ENCODE data around the gene P2RY1. TPM values are rescaled to one million over a fixed set of nuclear protein-coding genes. Genes with fewer than 3 reads are reported as not detected.
A peak's percentile ranks its signal among the peaks of the same experiment; 100 is the strongest.

The P2RY1 gene
- total and polyA plus RNA-seq, 9 of the 15 experiments (the other 6 are each of a cell fraction or from before 2014, with no cell fraction given), result 6.0 to 27.9 (median 18.4) TPM

- TF ChIP-seq ZNF318 (IDR thresholded peaks at IDR 0.05; ENCODE audit: borderline replicate concordance in 1 of 2, low read depth in 1 of 2) (no peak), ELF4 (CRISPR knock-in tag; IDR thresholded peaks at IDR 0.05) (peak; percentile 61; the same call in 1 of the 2 replicates), TEAD1 (CRISPR knock-in tag; IDR thresholded peaks at IDR 0.05) (peak in 1 of 2 experiments; percentile 54; a peak in 1 of 4 replicates), DMBX1 (CRISPR knock-in tag; IDR thresholded peaks at IDR 0.05; ENCODE audit: borderline replicate concordance) (peak; percentile 45; the same call in 1 of the 2 replicates), ZNF384 (IDR thresholded peaks at IDR 0.05; ENCODE audit: low read depth, low read length) (no peak), KLF1 (tag; IDR thresholded peaks at IDR 0.05) (peak; percentile 93), ZNF408 (CRISPR knock-in tag; IDR thresholded peaks at IDR 0.05; ENCODE audit: low read depth) (no peak), SMARCA4 (IDR thresholded peaks at IDR 0.05) (peak; percentile 72; the same call in 1 of the 2 replicates), ZNF584 (CRISPR knock-in tag; IDR thresholded peaks at IDR 0.05; ENCODE audit: low read depth) (peak; percentile 75; the same call in 1 of the 2 replicates), ZNF24 (IDR thresholded peaks at IDR 0.05) (peak; percentile 28; the same call in 1 of the 2 replicates), KDM1A (IDR thresholded peaks at IDR 0.05) (peak; percentile 34 to 46; a peak in 2 of 4 replicates), CHD1 (IDR thresholded peaks at IDR 0.05; ENCODE audit: low read length) (no peak)
- TF ChIP-seq, protein P1, sequence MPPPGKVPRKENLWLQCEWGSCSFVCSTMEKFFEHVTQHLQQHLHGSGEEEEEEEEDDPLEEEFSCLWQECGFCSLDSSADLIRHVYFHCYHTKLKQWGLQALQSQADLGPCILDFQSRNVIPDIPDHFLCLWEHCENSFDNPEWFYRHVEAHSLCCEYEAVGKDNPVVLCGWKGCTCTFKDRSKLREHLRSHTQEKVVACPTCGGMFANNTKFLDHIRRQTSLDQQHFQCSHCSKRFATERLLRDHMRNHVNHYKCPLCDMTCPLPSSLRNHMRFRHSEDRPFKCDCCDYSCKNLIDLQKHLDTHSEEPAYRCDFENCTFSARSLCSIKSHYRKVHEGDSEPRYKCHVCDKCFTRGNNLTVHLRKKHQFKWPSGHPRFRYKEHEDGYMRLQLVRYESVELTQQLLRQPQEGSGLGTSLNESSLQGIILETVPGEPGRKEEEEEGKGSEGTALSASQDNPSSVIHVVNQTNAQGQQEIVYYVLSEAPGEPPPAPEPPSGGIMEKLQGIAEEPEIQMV (tag; conservative IDR thresholded peaks at IDR 0.05; ENCODE audit: low read depth), result no peak
- TF ChIP-seq, protein P2, sequence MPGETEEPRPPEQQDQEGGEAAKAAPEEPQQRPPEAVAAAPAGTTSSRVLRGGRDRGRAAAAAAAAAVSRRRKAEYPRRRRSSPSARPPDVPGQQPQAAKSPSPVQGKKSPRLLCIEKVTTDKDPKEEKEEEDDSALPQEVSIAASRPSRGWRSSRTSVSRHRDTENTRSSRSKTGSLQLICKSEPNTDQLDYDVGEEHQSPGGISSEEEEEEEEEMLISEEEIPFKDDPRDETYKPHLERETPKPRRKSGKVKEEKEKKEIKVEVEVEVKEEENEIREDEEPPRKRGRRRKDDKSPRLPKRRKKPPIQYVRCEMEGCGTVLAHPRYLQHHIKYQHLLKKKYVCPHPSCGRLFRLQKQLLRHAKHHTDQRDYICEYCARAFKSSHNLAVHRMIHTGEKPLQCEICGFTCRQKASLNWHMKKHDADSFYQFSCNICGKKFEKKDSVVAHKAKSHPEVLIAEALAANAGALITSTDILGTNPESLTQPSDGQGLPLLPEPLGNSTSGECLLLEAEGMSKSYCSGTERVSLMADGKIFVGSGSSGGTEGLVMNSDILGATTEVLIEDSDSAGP (CRISPR knock-in tag; IDR thresholded peaks at IDR 0.05), result no peak
- TF ChIP-seq, protein P3, sequence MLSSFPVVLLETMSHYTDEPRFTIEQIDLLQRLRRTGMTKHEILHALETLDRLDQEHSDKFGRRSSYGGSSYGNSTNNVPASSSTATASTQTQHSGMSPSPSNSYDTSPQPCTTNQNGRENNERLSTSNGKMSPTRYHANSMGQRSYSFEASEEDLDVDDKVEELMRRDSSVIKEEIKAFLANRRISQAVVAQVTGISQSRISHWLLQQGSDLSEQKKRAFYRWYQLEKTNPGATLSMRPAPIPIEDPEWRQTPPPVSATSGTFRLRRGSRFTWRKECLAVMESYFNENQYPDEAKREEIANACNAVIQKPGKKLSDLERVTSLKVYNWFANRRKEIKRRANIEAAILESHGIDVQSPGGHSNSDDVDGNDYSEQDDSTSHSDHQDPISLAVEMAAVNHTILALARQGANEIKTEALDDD (IDR thresholded peaks at IDR 0.05), result peak; percentile 50; the same call in 1 of the 2 replicates
These were observed 15.2 kb downstream of the P2RY1 start (continued) for GRCh38 chr3:152849996-152850578.
